HCT116 (cell line): ENCODE measurements around the gene HSF2BP. TPM values are rescaled to one million over a fixed set of nuclear protein-coding genes. Genes with fewer than 3 reads are reported as not detected.
"Not testable (repeated sequence)": the region's sequence is repeated elsewhere in the genome, so short reads cannot be mapped to it uniquely, and the experiment has no call there.

ENCODE experiments used
- ATAC-seq: fragments of 200-7000 bp; cut with Tn5 transposase; 2 replicates; pipeline ENCODE4 v1.9.1; 2020; ENCODE audit warnings: mild to moderate bottlenecking, moderate library complexity
- BruUV-seq: library from RNA; stranded (reverse); fragments of 400-500 nt; replicated peaks from 2 replicates; lab custom pipeline; 2021; lab: Mats Ljungman, UMichigan
- CTCF ChIA-PET: fragments of 300-600 bp; sonication (Branson Sonifier 250); formaldehyde crosslinking; loops from one replicate; lab custom pipeline; 2021; ENCODE audit warnings: antibody characterized with exemption; lab: Charles Lee
- POLR2A ChIA-PET: fragments of 300-600, 350-600 bp; sonication (Branson Sonifier 250); formaldehyde crosslinking; loops from one replicate; lab custom pipeline; 2021; ENCODE audit warnings: antibody characterized with exemption; lab: Charles Lee
- RAD21 ChIA-PET, 2 experiments: fragments of 300-600 bp; sonication (Branson Sonifier 250); formaldehyde crosslinking; loops; one replicate each; lab custom pipeline; 2023; ENCODE audit warnings: low total read pairs in 2 of 2; ENCODE audit not compliant: uncharacterized antibody in 2 of 2, unreplicated experiment in 2 of 2, low non-redundant PET in 1 of 2; lab: Charles Lee
- DNase-seq: peaks from one replicate; pipeline ENCODE4 v3.0.0-alpha.2; 2010; ENCODE audit warnings: low read depth, low spot score
- H2AFZ ChIP-seq: fragments of 200-600 bp; shearing (Covaris generic), sonication (generic); 2 replicates; pipeline ENCODE4 v1.6.1; 2017; ENCODE audit warnings: low read depth, mixed run types, mixed read lengths, antibody characterized with exemption, low read length; ENCODE audit not compliant: poor library complexity, severe bottlenecking
- H3K27ac ChIP-seq: 2 replicates; pipeline ENCODE4 v1.5.1; 2012; ENCODE audit warnings: low read depth, low read length
- H3K27me3 ChIP-seq: fragments of 200-600 bp; sonication (generic); 2 replicates; pipeline ENCODE4 v1.6.1; 2016; ENCODE audit warnings: mixed run types, low read length, mixed read lengths; ENCODE audit not compliant: insufficient read depth
- H3K36me3 ChIP-seq, 2 experiments: fragments of 200-500 bp in 1 of 2; fragments of 200-600 bp in 1 of 2; sonication (Bioruptor generic) in 1 of 2; sonication (generic) in 1 of 2; 2 replicates each; pipeline versions ENCODE4 v1.5.1 to v1.6.1; 2014 to 2016; ENCODE audit warnings: low read length in 2 of 2, inconsistent platforms in 1 of 2, mixed read lengths in 1 of 2, mixed run types in 1 of 2; ENCODE audit not compliant: insufficient read depth in 2 of 2, control insufficient read depth in 1 of 2
- H3K4me1 ChIP-seq, 2 experiments: fragments of 200-600 bp in 1 of 2; sonication (generic) in 1 of 2; 2 replicates each; pipeline versions ENCODE4 v1.5.1 to v1.6.1; 2012 to 2017; ENCODE audit warnings: low read length in 2 of 2, inconsistent platforms in 1 of 2, mild to moderate bottlenecking in 1 of 2, mixed read lengths in 1 of 2, mixed run types in 1 of 2, moderate library complexity in 1 of 2; ENCODE audit not compliant: insufficient read depth in 2 of 2, control insufficient read depth in 1 of 2
- H3K4me2 ChIP-seq: fragments of 200-600 bp; sonication (generic); 2 replicates; pipeline ENCODE4 v1.6.1; 2017; ENCODE audit warnings: mixed run types, low read length, mixed read lengths
- H3K4me3 ChIP-seq, 2 experiments: fragments of 200-600 bp in 1 of 2; sonication (generic) in 1 of 2; replicated peaks in 1 of 2; 2 replicates each; pipeline ENCODE4 v1.5.1; 2011 to 2016; ENCODE audit warnings: low read length in 2 of 2, control low read depth in 1 of 2, low read depth in 1 of 2, mild to moderate bottlenecking in 1 of 2, mixed read lengths in 1 of 2, mixed run types in 1 of 2
- H3K79me2 ChIP-seq: fragments of 200-600 bp; sonication (generic); 2 replicates; pipeline ENCODE4 v1.6.1; 2017; ENCODE audit warnings: mild to moderate bottlenecking, mixed run types, low read length, moderate library complexity, mixed read lengths; ENCODE audit not compliant: insufficient read depth
- H3K9ac ChIP-seq: fragments of 200-600 bp; sonication (generic); 2 replicates; pipeline ENCODE4 v1.6.1; 2016; ENCODE audit warnings: low read length, mixed read lengths
- H3K9me2 ChIP-seq: fragments of 200-600 bp; sonication (generic), shearing (Covaris generic); 2 replicates; pipeline ENCODE4 v1.6.1; 2017; ENCODE audit warnings: mixed run types, mild to moderate bottlenecking, moderate library complexity; ENCODE audit not compliant: insufficient read depth
- H3K9me3 ChIP-seq, 2 experiments: fragments of 200-500 bp in 1 of 2; fragments of 200-600 bp in 1 of 2; sonication (Bioruptor generic) in 1 of 2; sonication (generic) in 1 of 2; 2 replicates each; pipeline ENCODE4 v1.6.1; 2014 to 2017; ENCODE audit warnings: low read length in 2 of 2, mixed read lengths in 2 of 2, inconsistent platforms in 1 of 2, low read depth in 1 of 2, mild to moderate bottlenecking in 1 of 2, mixed run types in 1 of 2, moderate library complexity in 1 of 2; ENCODE audit not compliant: control insufficient read depth in 1 of 2, insufficient read depth in 1 of 2
- H4K20me1 ChIP-seq: fragments of 200-600 bp; sonication (generic), shearing (Covaris generic); 2 replicates; pipeline ENCODE4 v1.6.1; 2017; ENCODE audit warnings: mixed run types, mild to moderate bottlenecking, moderate library complexity; ENCODE audit not compliant: insufficient read depth
- intact Hi-C: fragments of 100-400 bp; cut with micrococcal nuclease; formaldehyde crosslinking; loops from 2 replicates; pipeline ENCODE4 v1.10.0; 2022
- total RNA-seq: library from RNA; stranded (reverse); gene quantifications from one replicate; pipeline ENCODE4 v1.2.1, GENCODE V29; 2021; ENCODE audit not compliant: unreplicated experiment

The HSF2BP gene
- total RNA-seq, 1 experiment from 2014 or later = 0.59 TPM

DNA sequence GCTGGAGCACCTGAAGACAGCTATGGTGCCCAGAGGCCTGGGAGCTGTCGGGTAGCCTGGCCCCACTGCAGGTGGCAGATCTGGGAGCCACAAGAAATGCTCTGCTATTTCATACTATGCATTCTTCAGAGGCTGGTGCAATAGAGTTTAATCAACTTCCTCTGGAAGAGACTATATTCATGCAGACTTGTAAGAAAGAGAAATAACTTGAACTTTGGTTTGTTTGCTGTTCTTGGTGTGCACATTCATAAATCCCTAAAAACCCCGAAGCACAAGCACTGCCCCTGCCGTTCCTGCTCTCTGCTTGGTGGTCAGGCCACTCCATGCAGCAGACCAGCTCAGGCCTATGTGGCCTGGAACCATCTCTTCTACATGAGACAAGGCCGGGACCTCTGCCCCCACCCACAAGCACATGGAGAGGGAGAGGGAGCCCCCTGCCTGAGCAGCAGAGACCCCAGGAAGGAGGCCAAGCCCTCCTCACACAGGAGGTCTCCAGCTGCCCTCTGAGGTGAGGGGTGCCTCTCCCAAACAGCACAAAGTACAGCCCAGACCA is 142.9 kb downstream of the HSF2BP start:
- H3K36me3 ChIP-seq, H3K27me3 ChIP-seq, intact Hi-C loops, H3K9ac ChIP-seq, RAD21 ChIA-PET, DNase-seq, H2AFZ ChIP-seq, CTCF ChIA-PET, H3K4me2 ChIP-seq, H3K4me1 ChIP-seq, H3K4me3 ChIP-seq, POLR2A ChIA-PET, H3K79me2 ChIP-seq, H4K20me1 ChIP-seq, H3K27ac ChIP-seq, BruUV-seq, H3K9me3 ChIP-seq, H3K9me2 ChIP-seq, ATAC-seq: not testable (repeated sequence)

DNA sequence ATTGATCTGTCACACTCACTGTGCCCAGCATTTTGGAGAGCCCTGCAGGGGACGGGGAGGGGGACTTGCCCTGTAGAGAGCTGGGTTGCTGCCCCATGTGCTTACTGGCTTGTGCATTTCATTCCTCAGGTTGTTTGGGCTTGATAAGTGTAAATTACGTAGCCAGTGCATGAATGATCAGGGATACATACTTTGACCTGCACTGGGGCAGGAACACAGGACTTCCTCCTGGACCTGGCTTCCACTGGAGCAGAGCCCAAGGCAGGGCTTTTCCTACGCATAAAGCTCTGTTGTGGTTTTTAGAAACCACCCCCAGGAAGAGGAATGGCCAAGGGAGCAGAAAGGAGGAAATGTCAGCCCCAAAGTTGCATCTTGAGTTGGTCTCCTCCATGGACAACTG is 144.5 kb downstream of the HSF2BP start:
- CTCF ChIA-PET, DNase-seq, H3K9me2 ChIP-seq: not testable (repeated sequence)

DNA sequence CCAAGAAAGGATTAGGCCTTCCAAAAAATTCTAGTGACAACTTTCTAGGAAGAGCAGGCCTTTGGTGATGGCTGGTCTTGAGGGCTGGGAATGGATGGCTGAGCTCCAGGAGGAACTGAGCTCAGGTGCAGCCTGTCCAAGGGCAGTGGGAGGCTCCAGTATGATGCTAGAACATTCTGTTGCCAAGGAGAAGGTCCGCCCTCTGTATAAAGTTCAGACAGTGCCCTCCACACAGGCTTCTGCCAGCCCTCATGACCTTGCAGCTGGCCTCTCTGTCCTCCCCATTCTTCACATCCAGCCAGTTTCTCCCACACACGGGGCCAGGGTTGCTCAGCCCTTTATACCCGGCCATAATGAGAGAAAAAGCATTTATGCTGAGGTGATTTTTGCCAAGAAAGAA is 146.3 kb downstream of the HSF2BP start:
- DNase-seq, ATAC-seq, H3K4me1 ChIP-seq, H3K9me2 ChIP-seq, H3K9me3 ChIP-seq, intact Hi-C loops, BruUV-seq, H3K27ac ChIP-seq, CTCF ChIA-PET, H3K4me3 ChIP-seq, H3K4me2 ChIP-seq, H2AFZ ChIP-seq, H3K79me2 ChIP-seq, H3K9ac ChIP-seq, POLR2A ChIA-PET, H3K27me3 ChIP-seq, H4K20me1 ChIP-seq, RAD21 ChIA-PET, H3K36me3 ChIP-seq: not testable (repeated sequence)

More for the DNA sequence above, 144.5 kb downstream of the HSF2BP start:
- H2AFZ ChIP-seq, H3K9me3 ChIP-seq, H3K4me1 ChIP-seq, BruUV-seq, RAD21 ChIA-PET, POLR2A ChIA-PET, H3K9ac ChIP-seq, H3K79me2 ChIP-seq, H3K27ac ChIP-seq, H4K20me1 ChIP-seq, intact Hi-C loops, H3K27me3 ChIP-seq, H3K4me3 ChIP-seq, H3K4me2 ChIP-seq, H3K36me3 ChIP-seq, ATAC-seq: not testable (repeated sequence)

DNA sequence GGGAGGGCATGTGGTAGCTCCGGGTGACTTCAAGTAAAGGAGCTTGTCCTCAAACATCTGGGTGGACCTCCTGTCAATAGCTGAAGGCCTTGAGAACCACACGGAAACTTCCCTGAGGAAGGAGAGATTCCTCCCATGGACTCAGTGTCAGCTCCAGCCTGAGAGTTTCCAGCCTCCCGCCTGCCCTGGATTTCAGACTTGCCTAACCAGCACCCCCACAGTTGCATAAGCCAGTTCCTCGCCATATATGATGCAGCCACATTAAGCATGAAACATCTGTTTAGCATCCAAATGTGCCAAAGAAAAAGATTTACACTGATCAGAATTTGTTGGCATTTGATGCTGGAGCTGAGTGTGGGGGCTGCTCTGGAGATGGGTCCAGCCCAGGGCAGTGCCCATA is 148.1 kb downstream of the HSF2BP start:
- POLR2A ChIA-PET, CTCF ChIA-PET: not testable (repeated sequence)

More for the DNA sequence above, 148.1 kb downstream of the HSF2BP start:
- H3K79me2 ChIP-seq, H3K4me3 ChIP-seq, H3K9me3 ChIP-seq, ATAC-seq, H3K9me2 ChIP-seq, H3K36me3 ChIP-seq, H3K4me2 ChIP-seq, H3K4me1 ChIP-seq, H3K27ac ChIP-seq, BruUV-seq, H2AFZ ChIP-seq, H4K20me1 ChIP-seq, DNase-seq, H3K9ac ChIP-seq, H3K27me3 ChIP-seq, RAD21 ChIA-PET, intact Hi-C loops: not testable (repeated sequence)
